Iris pigment epithelial cell (primary cell): ENCODE measurements around the gene MED15.

Experiments
- DNase-seq: peaks from one replicate; pipeline ENCODE4 v3.0.0-alpha.2; 2011; ENCODE audit warnings: low read depth

Gene MED15

DNA sequence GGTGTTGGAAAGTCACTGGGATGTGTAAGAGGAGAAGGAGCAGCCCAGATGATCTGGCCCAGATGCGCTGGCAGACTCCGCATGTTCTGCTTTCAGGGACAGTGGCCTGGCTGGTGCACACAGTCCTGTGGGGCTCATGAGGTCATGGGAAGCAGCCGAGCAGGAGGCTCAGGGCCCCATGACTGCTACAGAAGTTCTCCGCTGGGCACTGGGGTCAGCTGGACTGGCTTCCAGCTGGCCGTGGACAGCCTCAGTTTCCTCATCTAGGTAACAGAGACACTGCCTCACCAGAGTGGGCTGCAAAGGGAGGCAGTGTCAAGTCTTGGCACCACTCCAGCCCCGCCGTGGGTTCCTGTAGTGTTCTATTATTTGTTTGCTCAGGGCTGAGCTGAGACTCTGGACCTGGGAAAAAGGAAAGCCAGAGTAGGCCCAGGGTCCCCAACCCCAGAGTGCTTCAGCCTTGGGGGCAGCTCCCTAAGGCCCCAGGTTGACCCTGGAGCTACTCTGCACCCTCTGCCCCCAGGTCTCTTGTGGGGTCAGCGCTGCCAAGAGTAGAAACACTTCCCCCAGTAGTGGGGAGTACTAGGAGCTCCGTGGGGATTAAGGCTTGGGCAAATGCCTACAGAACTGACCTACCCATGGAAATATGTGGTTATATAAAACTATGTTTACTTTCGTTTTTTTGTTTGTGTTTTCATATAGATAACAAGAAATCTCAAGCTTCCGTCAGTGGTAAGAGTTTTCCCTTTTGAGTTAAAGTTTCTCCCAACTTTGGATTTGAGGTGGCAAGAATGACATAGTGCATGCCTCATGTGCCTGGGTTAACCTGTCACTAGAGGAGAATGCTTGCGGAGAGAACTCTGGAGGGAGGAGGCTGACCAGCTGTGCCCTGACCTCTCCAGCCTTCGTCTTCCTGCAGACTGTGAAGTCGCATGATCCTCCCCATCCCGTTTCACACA is 45.3 kb downstream of the MED15 start:
- DNase-seq, result peak; percentile 79

GRCh38 chr22:20553947-20554741 is 46.7 kb downstream of the MED15 start:
- DNase-seq, result no peak

DNA sequence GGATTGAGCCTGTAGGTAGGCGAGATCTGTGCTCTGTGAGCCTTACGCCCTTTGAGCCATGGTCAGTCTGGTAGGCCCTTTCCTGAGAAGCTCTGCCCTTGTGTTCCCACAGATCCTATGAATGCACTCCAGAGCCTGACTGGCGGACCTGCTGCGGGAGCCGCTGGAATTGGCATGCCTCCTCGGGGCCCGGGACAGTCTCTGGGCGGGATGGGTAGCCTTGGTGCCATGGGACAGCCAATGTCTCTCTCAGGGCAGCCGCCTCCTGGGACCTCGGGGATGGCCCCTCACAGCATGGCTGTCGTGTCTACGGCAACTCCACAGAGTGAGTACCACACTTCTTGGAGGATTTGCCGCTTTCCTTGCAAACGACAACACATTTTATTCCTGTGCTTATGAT is 47.4 kb downstream of the MED15 start:
- DNase-seq, result no peak

DNA sequence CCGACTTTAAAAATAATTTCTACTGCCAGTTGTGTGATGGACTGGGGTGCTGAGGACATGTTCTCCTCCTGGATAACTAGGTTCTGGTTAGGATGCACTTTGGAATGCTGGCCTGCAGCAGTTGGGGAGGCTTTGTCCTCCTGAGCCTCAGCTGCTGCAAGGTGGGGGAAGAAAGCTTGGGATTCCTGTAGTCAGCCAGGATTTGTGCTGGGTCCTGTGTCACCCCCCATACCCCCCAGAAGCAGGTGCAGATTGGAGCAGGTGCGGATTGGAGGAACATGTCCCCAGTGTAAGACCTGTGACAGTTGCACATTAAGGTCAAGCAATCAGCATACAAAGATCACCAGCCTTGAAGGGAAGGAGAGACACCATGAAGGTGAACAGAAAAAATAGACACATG is 51.1 kb downstream of the MED15 start:
- no peak for DNase-seq

DNA sequence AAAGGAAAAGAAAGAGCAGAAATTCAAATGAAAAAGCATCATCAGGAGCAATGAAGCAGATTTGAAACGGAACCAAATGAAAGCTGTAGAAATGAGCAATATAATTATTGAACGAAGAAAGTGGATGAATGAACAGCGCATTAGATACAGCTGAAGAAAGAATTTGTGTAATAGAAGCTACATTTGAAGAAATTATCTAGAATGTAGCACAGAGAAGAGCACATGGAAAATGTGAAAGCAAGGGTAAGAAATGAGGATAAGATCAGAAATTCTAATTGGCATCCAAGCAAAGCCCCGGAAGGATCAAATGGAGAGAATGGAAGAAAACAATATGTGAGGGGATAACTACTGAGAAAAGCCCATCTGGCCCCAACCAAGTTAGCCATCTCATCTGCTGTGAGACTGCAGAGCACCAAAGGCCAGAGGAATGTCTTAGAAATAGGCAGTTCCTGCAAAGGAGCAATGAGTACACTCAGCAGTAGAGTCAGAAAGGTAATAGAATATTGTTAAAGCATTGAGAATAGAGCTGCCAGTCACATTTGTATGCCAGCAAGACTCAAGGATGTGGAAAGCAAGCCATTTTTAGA is 51.9 kb downstream of the MED15 start:
- DNase-seq, result no peak

- no peak for DNase-seq
Observed at GRCh38 chr22:20560716-20561115, 53.3 kb downstream of the MED15 start.

GRCh38 chr22:20561882-20562281 is 54.5 kb downstream of the MED15 start:
- DNase-seq, result peak; percentile 27

DNA sequence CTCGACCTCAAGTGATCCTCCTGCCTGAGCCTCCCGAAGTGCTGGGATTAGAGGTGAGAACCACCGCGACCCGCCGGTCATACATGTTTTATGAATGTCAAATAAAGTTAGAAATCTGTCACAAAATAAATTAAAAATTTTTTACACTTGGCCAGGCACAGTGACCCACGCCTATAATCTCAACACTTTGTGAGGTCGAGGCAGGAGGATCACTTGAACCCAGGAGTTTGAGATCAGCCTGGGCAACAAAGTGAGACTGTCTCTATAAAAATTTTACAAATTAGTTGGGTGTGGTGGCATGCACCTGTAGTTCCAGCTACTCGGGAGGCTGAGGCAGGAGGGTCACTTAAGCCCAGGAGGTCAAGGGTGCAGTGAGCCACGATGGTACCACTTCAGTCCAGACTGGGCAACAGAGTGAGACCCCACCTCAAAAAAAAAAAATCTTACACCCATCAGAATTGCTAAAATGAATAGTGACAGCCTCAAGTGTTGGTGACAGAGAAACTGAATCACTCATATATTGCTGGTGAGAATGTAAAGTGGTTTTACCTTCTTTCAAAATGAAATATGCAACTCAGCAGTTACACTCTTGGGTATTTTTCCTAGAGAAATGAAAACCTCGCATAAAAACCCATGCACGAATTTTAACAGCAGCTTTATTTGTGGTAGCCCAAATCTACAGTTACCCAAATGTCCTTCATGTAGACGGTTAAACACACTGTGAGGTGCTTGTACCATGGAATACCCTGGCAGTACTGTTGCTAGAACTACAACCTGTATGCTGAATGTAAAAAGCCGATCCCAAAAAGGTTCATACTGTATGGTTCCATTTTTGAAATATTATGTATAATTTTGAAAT is 55.4 kb downstream of the MED15 start:
- DNase-seq, result no peak

DNA sequence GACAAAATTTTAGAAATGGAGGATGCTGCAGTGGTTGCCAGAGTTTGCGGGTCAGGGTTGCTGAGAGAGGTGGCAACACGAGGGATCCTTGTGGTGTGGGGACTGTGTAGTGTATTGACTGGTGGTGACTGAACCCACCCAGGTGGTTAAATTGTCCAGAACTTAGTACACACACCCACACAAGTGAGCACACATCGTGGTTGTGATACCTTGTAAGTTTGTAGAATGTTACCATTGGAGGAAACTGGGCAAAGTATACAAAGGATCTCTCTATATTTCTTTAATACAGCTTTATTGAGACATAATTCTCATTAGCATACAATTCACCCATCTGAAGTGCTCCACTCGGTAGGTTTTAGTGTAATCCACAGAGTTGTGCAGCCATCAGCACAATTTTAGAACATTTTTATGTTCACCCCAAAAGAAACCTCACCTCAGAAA is 56.1 kb downstream of the MED15 start:
- no peak for DNase-seq

- no peak for DNase-seq
Observed at GRCh38 chr22:20563941-20564371, 56.5 kb downstream of the MED15 start.

- peak; percentile 35 for DNase-seq
Observed at GRCh38 chr22:20565079-20565734, 57.8 kb downstream of the MED15 start.

DNA sequence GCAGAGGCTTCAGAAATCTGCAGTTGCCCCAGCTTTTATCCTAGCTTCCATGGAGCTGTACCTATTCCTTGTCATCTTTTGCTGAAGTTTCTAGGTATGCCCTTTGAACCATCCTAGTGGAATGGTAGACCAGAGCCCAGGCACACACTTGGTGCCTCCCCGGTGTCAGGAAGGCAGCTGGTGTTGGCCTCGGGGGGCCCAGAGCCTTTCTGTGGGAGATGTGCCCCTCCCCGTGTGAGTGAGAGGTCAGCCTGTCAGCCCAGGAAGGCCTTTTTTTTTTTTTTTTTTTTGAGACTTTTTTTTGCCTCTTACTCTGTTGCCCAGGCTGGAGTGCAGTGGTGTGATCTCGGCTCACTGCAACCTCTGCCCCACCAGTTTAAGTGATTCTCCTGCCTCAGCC is 58.4 kb downstream of the MED15 start:
- DNase-seq, result no peak

GRCh38 chr22:20566420-20567260 is 59.2 kb downstream of the MED15 start:
- DNase-seq, result peak; percentile 81

GRCh38 chr22:20567371-20567847 is 60.0 kb downstream of the MED15 start:
- DNase-seq, result peak; percentile 71

- peak; percentile 56 for DNase-seq
Observed at GRCh38 chr22:20567993-20568417, 60.6 kb downstream of the MED15 start.

DNA sequence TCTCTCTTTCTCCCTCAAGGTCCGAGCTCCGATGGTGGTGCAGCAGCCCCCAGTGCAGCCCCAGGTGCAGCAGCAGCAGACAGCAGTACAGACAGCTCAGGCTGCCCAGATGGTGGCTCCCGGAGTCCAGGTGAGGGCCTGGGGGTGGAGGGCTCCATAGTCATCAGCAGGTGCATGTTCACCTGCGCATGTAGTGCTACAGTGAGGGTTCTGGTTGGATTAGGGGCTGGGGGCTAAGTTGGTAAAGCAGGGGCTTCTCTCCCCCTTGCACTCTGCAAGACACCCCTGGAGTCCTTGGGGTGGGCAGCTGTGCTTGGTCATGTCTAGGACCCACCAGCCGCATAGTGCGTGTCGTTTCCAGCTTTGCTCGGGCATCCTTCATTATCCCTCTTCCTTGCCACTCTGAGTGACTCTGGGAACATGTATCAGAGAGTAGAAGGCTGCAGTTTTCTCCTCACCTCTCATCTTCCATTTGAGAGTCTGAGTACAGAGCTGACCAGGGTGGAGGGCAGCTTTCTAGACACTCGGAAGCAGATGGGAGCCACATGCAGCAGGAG is 61.2 kb downstream of the MED15 start:
- no peak for DNase-seq

- peak; percentile 98 for DNase-seq
Observed at GRCh38 chr22:20569059-20570058, 61.9 kb downstream of the MED15 start.

DNA sequence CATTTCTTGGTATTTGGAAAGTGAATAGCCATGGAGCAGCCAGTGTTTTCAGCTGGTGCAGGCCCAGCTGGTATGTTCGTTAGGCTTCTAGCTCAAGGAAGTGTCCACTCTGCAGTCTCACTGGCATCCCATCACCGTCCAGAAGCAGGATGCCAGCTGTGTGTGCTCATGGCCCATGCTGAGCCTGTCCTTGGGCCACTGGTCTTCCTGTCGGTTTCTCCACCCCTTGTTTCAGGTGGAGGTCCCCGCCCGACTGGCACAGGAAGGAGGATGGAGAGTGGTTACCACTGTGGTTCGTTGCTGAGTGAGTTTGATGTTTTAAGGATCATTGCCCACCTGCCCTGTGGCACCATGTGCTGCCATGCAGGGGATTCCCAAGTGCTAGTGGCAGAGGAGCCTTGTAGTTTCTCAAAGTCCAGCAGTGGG is 63.7 kb downstream of the MED15 start:
- DNase-seq, result no peak
